Subcutaneous adipose tissue (tissue), 4 donors: Measurements from ENCODE around the gene SYT14. TPM values are rescaled to one million over a fixed set of nuclear protein-coding genes. Genes with fewer than 3 reads are reported as not detected.

Experiments
- total RNA-seq, 4 donors: library from RNA; depleted of rRNA; stranded (reverse); fragments of >200 nt; gene quantifications; one replicate each; pipeline ENCODE4 v1.1.0, GENCODE V29; 2016
- TF ChIP-seq, protein P1 (sequence below): fragments of 450-650 bp; IDR thresholded peaks from one replicate; pipeline ENCODE4 v1.5.1; 2016; ENCODE audit warnings: low read depth, mild to moderate bottlenecking, control low read depth, antibody characterized with exemption, moderate library complexity

SYT14 gene
- total RNA-seq, 4 donors from 2014 or later, result not detected

DNA sequence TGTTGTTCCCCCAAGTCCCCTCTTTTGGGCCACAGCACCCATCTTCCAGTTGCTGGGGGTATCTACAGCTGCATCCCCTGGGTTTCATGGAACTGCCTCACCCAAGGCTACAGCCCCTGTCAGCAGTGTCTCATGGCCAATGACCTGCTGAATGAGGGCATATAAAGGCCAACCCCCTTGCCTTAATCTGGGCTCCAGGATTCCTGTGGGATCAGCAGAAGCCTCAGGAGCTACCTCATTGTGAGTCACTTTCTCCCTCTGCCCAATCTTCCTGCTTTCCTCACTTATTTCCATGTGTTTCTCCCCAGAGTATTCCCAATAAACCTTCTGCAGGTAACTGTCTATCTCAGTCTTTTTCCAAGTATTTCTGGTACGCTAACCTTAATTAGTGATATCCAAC lies 37.3 kb upstream of the SYT14 start:
- TF ChIP-seq, protein P1, sequence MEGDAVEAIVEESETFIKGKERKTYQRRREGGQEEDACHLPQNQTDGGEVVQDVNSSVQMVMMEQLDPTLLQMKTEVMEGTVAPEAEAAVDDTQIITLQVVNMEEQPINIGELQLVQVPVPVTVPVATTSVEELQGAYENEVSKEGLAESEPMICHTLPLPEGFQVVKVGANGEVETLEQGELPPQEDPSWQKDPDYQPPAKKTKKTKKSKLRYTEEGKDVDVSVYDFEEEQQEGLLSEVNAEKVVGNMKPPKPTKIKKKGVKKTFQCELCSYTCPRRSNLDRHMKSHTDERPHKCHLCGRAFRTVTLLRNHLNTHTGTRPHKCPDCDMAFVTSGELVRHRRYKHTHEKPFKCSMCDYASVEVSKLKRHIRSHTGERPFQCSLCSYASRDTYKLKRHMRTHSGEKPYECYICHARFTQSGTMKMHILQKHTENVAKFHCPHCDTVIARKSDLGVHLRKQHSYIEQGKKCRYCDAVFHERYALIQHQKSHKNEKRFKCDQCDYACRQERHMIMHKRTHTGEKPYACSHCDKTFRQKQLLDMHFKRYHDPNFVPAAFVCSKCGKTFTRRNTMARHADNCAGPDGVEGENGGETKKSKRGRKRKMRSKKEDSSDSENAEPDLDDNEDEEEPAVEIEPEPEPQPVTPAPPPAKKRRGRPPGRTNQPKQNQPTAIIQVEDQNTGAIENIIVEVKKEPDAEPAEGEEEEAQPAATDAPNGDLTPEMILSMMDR, result no peak

DNA sequence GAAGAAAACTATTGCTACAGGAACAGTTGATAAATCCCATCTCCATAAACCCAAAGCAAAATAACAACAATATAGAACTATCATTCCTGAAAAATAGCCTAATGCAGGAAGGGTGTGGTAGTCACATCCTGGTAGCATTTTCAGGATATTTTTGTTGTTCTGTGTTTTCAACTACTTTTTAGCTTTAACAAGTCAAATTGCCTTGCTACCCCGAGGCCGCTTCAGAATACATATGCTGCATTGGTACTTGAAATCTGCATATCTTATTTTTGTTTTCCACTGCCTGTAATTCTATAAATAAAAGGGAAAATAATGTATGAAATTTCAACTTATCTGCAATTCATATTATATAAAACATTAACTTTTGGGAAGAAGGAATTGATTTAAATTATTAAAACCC lies 36.8 kb upstream of the SYT14 start:
- TF ChIP-seq, protein P1, result no peak

DNA sequence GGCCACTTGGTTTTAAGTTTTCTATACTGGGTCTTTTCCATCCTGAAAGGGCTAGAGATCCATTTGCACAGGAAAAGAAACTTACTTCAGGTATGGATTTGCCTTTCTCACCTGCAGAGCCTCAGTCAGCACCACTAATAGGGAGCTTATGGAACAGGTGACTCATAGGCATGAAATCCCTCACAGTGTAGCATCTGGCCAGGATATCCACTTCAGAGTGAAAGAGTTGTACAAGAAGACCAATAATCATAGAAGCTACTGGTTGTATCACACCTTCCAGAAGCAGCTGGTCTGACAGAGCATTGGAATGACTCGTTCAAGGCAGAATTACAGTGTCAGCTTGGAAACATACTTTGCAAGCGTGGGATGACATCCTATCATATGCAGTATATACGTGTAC lies 26.3 kb upstream of the SYT14 start:
- TF ChIP-seq, protein P1, result no peak

DNA sequence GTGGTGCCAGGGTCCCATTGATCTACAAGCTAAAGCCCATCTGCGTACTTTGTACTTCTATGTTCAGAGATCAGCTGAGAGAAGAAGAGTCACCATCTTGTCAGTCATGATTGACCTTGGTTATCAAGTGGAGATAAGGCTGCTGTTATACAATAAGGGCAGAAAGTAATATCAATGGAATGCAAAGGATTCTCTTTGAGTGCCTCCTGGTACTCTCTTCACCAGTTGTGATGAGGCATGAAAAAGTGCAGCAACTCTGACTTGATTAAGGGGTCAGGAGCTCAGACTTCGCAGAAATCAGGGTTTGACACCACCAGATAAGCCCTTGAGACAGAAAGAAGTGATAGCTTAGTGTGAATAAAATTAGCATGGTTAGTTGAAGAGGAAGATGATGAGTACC lies 25.7 kb upstream of the SYT14 start:
- TF ChIP-seq, protein P1, result no peak

DNA sequence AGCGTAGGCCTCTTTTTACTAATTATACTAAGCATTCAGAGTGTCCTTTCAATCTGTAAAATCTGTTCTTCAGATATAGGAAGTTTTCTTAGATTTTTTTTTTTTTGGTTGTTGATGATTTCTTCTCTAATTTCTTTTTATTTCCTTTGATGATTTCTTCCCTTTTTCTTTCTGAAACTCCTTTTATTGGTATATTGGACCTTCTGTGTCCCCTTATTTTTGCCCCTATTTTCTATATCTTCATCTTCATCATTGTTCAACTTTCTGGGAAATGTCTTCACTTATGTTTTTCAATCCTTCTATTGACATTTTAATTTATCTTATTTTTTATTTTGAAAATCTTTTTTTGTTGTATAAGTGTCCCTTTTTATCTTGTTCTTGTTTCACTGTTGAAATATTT lies 17.2 kb upstream of the SYT14 start:
- TF ChIP-seq, protein P1, result no peak

DNA sequence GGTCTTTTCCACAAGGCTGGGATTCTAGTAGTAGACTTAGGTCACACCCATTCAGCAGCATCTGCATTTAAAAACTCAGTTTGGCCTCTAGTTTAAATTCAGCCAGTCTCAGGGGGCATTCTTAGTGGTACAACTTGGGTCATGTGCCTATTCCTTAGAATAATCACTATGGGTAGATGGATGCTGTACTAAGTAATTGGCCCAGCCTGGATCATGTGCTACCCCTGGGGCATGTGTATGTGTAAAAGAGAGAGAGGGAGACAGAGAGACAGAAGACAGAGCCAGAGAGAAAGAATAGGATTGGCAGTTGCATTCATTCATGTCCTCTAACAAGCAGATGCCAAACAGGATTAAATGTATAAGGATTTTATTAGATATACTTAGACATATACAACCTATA lies 13.6 kb upstream of the SYT14 start:
- TF ChIP-seq, protein P1, result no peak

DNA sequence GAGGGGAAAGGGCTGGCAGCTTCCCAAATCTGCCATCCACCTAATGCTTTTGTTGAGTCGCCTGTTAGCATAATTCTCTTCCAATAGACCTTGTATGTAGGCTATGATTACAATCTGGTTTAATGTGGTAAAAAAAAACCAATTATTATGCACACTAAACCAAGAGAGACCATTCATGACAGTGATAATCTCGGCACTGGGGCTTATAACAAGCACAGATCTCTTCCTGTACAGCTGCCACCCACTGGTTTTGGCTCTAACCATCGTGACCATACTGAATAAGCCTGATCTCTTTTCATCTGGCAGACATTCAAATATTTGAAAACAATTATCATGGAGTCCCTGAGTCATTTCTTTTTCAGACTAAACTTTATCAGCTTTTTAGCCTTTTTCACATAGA lies 12.0 kb upstream of the SYT14 start:
- TF ChIP-seq, protein P1, result no peak
